ENCODE results near the gene UBC. TPM values are rescaled to one million over a fixed set of nuclear protein-coding genes. Genes with fewer than 3 reads are reported as not detected.
A peak's percentile ranks its signal among the peaks of the same experiment; 100 is the strongest.

The UBC gene
- total and polyA plus RNA-seq, 9 of the 15 experiments (the other 6 are each of a cell fraction or from before 2014, with no cell fraction given): 533 to 1,153 (median 813) TPM

- TF ChIP-seq, protein P1, sequence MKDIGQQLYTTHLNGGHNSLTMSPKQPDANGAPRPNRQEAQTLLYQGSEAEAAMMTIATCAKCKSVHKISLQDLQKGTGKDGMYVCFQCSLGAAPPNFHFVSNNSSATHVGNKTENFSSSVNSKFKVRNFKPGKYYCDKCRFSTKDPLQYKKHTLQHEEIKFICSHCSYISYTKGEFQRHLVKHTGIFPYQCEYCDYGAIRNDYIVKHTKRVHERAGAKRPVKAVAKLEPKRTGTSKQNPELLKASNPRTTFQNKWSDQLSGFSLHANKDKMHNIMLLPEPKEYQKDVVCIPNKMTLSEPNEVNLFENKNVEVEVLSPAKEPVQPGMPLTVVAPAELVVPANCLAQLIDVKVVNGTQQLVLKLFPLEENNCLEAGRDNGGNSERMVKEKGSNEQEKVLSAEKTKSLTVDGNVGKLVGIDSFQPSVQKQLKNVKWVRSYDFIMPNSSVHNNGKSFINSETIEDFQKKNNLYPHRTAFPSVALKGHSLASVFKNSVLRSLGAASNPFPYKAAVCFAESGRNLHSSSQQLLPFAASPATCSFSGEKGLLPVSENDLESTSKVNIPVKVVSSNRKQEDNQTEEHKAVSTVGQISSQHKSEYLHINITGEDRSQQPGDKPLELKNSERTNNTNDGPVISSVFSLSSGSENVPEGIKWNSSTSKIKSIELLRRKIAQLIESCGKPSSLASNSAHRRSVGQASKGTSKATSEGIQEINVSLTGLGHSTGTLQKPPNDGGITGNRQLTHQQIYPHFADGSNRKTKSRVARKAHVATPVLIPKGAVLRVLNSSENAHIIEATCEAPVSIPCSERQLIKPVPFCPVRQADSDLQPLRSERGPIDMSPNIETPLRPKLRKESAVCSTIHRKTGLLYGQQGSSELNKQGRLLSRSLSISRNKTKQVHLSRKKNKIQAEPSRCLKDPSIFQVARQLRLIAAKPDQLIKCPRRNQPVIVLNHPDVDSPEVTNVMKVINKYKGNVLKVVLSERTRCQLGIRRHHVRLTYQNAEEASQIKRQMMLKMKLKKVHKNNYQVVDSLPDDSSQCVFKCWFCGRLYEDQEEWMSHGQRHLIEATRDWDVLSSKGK (CRISPR knock-in tag; IDR thresholded peaks at IDR 0.05): peak; percentile 29; the same call in 1 of the 2 replicates
- TF ChIP-seq HNRNPUL1 (IDR thresholded peaks at IDR 0.05; ENCODE audit: low read length): 0 out of 2 replicates have a peak, but pooled peaks have one; percentile 57
- TF ChIP-seq ZNF57 (CRISPR knock-in tag; IDR thresholded peaks at IDR 0.05): peak; percentile 70; the same call in 1 of the 2 replicates
- no peak for TF ChIP-seq GTF2F1 (IDR thresholded peaks at IDR 0.05; ENCODE audit: low read depth, low read length)
- TF ChIP-seq THRAP3 (IDR thresholded peaks at IDR 0.05; ENCODE audit: borderline replicate concordance): peak; percentile 70
- TF ChIP-seq ZBTB17 (CRISPR knock-in tag; IDR thresholded peaks at IDR 0.05): peak; percentile 90
- peak; percentile 43; the same call in 1 of the 2 replicates for TF ChIP-seq BCL6 (CRISPR knock-in tag; IDR thresholded peaks at IDR 0.05)
- no peak for TF ChIP-seq TAF1 (IDR thresholded peaks at IDR 0.05; ENCODE audit: control insufficient read depth, extremely low read depth, insufficient read depth, low read length, severe bottlenecking)
- no peak for TF ChIP-seq SOX6 (IDR thresholded peaks at IDR 0.05)
- 0 out of 2 replicates have a peak, but pooled peaks have one; percentile 13 for TF ChIP-seq MAFK (IDR thresholded peaks at IDR 0.05; ENCODE audit: low read length)
- TF ChIP-seq ZBTB43 (CRISPR knock-in tag; IDR thresholded peaks at IDR 0.05): no peak
- peak; percentile 72; the same call in 1 of the 2 replicates for TF ChIP-seq ZNF830 (CRISPR knock-in tag; IDR thresholded peaks at IDR 0.05)
- TF ChIP-seq ZNF436 (CRISPR knock-in tag; IDR thresholded peaks at IDR 0.05): peak; percentile 44
- 0 out of 2 replicates have a peak, but pooled peaks have one; percentile 12 for TF ChIP-seq JUNB (CRISPR knock-in tag; conservative IDR thresholded peaks at IDR 0.05)
- TF ChIP-seq KLF10 (CRISPR knock-in tag; IDR thresholded peaks at IDR 0.05): peak; percentile 81
- TF ChIP-seq NFIX (CRISPR knock-in tag; IDR thresholded peaks at IDR 0.05; ENCODE audit: low read depth): 0 out of 2 replicates have a peak, but pooled peaks have one; percentile 3
- TF ChIP-seq TEAD4 (IDR thresholded peaks at IDR 0.05; ENCODE audit: low read length): peak; percentile 53
- no peak for TF ChIP-seq TEAD4 (CRISPR knock-in tag; IDR thresholded peaks at IDR 0.05; ENCODE audit: borderline replicate concordance)
- TF ChIP-seq SRSF9 (IDR thresholded peaks at IDR 0.05; ENCODE audit: borderline replicate concordance, low read depth, low read length): no peak
- peak; percentile 87; the same call in 1 of the 2 replicates for TF ChIP-seq RHOXF2B (CRISPR knock-in tag; conservative IDR thresholded peaks at IDR 0.05)
- TF ChIP-seq NCOA6 (IDR thresholded peaks at IDR 0.05): peak; percentile 37; the same call in 1 of the 2 replicates
- peak; percentile 56 for TF ChIP-seq PHTF2 (CRISPR knock-in tag; IDR thresholded peaks at IDR 0.05)
- TF ChIP-seq ZNF444 (CRISPR knock-in tag; IDR thresholded peaks at IDR 0.05): peak; percentile 64
- no peak for TF ChIP-seq MAFG (tag; conservative IDR thresholded peaks at IDR 0.05)
- peak; percentile 96 for TF ChIP-seq CAMTA2 (CRISPR knock-in tag; conservative IDR thresholded peaks at IDR 0.05)
- TF ChIP-seq HDAC8 (tag; IDR thresholded peaks at IDR 0.05): no peak
Observed at GRCh38 chr12:124910561-124911478, 3.6 kb downstream of the UBC start (continued).

All from K562 (cell line).